GM18507 (cell line): Measurements from ENCODE around the gene ZBTB8A.
"Not testable (repeated sequence)": the region's sequence is repeated elsewhere in the genome, so short reads cannot be mapped to it uniquely, and the experiment has no call there.

Source experiments
- DNase-seq: peaks from one replicate; pipeline ENCODE4 v3.0.0; 2011; ENCODE audit warnings: low read depth; ENCODE audit not compliant: insufficient read length; ENCODE audit errors: extremely low spot score
- FAIRE-seq: peaks from 2 replicates; lab custom pipeline; 2011; peaks lifted over from hg19 to GRCh38; lab: Jason Lieb, UNC

Gene ZBTB8A

GRCh38 chr1:32538887-32539583 is at the start of gene ZBTB8A:
ZBTB8A (plus strand) TSS chr1:32539427; CDS start chr1:32592932, 53,505 bp downstream.
- FAIRE-seq (no peak), DNase-seq (no peak)

DNA sequence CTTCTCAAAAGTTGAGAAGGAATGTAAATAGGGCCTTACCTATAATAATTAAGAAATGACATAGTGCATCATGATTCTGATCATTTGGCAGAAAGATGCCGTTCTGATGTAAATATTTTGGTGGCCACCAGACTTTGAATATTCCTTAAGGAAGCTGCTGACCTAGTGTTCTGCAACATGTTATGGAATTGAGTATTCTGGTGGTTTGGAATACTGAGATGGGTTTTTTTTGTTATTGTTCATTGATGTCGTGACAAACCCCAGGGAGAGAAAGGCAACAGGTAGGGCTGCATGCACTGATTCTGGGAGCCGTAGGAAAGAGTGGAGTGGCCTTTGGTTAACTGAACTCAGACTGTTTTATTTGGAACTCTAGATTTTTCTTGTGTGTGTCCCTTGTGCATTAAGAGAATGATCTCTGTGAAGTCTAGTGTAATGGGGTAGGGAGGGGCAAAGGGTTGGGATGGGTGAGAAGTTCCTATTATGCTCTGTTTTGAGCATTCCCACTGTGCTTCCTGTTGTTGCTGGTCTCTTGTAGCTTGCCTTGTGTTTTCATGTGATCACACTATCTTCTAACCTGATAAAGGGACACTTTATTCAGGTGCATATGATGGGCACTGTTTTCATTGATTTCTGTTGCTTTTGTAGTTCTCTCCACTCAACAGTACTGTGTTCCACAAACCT is 49.3 kb upstream of the ZBTB8A start:
- no peak for DNase-seq
- no peak for FAIRE-seq

DNA sequence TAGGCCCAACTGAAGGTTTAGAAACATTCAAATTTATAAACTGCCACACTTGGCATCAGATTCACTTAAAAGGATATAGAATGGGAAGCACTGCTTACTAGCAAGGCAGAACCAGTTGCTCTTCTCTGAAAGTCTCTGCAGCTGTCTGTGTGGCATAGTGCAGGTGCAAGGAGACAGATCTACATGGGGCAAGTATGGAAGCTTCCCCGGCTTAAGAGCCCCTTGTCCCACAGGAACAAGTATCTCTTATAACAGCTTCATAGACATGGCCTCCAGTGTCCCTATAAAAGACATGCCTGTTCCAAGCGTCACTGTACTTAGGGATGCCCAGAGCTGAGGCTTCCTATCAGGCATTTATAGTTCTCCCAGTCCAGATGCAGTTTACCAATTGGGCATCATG is 47.8 kb upstream of the ZBTB8A start:
- FAIRE-seq (no peak), DNase-seq (no peak)

DNA sequence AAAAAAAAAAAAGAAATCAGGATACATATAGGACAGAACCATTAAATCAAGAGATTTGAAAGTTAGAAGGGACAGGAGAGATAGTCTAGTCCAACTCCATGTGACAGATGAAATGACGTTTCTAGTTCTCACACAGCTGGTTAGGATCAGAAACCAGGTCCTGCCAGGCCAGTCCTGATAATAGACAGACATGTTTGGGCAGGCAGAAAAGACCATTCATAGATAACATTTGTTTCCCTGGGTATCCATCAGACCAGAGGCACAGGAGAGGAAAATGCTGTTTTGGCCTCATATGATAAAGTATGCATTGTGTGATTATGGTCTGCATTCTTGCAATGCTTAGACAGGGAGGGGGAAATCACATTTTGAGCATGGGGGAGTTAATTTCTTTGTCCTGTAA is 45.0 kb upstream of the ZBTB8A start:
- FAIRE-seq (no peak), DNase-seq (no peak)

DNA sequence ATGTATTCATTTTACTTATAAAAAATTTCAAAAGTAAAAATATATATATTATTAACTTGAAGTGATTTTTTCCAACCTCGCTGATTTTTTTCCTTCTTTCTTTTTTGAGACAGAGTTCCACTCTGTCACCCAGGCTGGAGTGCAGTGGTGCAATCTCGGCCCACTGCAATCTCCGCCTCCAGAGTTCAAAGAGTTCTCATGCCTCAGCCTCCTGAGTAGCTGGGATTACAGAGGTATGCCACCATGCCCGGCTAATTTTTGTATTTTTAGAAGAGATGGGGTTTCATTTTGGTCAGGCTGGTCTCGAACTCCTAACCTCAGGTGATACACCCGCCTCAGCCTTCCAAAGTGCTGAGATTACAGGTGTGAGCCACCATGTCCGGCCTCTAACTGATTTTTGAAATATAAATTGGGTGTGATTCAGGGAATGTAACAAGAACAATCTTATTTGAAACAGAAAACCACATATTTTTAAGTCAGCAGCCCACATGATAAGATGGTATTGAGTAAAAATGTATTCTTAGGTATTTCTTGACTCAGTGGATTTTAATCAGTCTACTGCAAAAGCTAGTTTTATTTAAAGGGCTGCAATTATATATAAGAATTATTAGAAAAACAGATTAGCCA is 44.4 kb upstream of the ZBTB8A start:
- FAIRE-seq (no peak), DNase-seq (no peak)

DNA sequence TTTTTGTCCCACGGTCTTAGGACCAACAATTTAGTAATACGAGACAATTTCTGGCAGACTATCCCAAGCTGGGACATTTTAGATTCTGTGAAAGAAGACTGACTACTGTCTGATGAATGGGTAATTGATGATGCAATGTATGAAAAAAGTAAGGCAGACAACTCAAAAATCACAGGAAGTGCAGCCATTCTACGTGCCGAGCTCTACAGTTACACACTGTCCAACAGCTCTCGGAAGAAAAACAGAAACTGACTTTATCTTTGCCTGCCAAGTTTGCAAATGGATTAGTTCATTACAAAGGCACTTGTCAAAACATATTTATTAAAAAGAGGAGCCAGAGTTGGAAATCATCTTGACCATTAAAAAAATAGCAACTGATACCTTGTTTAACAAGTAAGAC is 43.1 kb upstream of the ZBTB8A start:
- FAIRE-seq (no peak), DNase-seq (no peak)

DNA sequence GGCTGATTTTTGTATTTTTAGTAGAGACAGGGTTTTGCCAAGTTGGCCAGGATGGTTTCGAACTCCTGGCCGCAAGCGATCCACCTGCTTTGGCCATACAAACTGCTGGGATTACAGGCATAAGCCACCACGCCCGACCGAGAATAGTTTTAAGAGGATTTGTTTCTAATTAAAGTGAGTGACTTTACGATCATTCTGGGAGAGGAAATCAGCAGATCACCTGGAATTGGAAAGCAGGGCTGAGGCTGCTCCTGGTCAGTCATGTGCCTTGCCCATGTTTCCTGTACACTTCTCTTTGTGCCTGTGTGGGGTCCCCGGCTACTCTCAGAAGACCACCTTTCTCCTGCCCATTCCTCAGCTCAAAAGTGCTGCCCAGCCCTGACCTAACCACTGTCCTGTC is 40.5 kb upstream of the ZBTB8A start:
- FAIRE-seq (no peak), DNase-seq (no peak)

DNA sequence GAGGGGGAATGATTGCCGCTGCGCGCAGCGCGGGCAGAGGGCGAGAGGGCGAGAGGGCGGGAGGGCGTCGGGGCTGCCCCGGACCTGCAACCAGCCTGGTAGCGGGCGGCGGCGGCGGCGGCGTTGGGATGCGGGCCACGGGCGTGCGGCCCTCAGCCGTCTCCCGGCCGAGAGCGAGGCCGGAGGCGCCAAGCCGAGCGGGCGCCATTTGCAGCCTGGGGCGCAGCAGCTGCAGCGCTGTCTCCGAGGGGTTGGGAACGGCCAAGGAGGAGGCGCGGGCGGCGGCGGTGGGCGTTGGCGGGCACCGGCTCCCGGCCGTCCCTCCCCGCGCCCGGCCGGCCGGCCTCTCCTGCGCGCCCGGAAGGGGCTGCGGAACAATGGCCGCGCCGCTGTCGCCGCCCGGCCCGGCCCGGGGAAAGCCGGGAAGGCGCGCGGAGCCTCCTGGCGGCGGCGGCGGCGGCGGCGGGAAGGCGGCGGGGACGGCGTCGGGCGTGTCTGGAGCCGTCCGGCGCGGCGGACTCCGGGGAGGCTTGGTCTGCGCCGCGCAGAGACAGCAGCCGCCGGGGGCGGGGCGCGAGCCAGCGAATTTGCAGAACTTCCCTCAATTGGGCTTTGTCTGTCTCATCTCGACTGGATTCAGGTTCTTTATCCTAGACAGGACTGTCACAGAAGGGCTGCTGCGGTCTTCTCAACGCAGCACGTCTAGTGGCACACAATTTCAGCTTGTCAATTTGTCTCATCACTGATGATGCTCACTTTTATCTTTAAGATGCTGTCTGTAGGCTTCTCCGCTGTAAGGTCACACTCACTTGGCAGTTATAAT is 38.6 kb upstream of the ZBTB8A start:
- no peak for FAIRE-seq
- peak; percentile 63 for DNase-seq

DNA sequence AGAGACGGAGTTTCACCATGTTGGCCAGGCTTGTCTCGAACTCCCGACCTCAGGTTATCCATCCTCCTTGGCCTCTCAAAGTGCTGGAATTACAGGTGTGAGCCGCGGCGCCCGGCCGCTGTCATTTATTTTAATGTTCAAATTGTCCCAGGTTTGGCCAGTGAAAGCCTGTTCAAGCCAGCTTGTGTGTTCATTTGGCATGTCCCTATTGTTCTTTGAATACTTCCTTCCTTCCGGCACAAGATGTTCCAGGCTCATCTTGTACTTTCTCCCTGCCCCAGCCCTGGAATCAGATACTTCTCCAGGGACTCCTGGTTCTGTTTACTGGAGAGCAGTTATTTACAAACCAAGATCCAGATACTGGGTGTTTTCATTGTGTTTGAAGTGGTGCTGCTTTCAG is 37.4 kb upstream of the ZBTB8A start:
- DNase-seq = no peak
- no peak for FAIRE-seq

DNA sequence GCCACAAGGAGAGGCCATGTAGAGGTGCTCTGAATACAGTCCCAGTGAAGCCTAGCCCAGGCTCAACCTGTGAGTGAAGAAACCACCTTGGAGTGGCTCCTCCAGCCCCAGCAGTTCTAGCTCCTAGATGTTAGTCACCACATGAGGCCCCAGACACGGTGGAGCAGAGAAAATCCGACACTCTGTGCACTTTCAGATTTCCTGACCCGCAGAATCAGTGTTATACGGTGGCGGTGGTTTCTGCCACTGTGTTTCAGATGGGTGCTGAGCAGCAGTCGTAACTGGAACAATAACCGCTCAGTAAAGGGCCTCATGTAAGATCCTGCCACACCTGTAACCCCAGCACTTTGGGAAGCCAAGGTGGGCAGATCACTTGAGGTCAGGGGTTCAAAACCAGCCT is 36.1 kb upstream of the ZBTB8A start:
- no peak for DNase-seq
- no peak for FAIRE-seq

DNA sequence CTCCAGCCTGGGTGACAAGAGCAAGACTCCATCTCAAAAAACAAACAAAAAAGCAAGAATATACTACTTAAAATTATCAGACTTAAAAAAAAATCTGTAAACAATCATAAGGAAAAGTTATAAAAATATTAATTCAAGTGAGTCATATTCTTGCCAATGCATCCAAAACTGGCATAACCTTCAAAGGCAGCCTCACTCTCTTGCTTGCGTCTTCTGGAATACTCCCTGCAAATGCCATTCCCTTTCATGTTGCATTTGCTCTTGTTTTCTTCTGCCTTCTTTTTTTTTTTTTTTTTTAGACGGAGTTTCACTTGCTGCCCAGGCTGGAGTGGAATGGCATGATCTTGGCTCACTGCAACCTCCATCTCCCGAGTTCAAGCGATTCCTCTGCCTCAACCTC is 32.2 kb upstream of the ZBTB8A start:
- FAIRE-seq = no peak
- DNase-seq = no peak

DNA sequence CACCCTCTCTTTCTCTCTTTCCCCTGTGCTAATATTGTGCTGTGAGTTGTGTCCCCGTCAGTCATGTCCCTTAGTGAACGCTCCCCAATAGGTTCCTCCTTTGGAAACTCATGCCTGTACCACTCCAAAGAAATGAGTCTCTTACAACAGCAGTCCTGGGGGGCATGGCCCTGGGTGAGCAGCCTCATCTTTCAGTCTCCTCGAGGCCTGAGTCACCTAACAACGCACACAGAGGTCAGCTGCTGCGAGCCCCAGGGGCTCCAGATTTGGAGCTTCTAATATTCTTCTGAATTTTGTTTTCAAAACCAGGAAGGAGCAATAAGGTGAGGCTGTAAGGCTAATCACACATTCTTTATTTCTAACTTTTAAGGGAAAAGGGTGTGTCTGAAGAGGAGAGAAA is 30.5 kb upstream of the ZBTB8A start:
- FAIRE-seq (no peak), DNase-seq (no peak)

DNA sequence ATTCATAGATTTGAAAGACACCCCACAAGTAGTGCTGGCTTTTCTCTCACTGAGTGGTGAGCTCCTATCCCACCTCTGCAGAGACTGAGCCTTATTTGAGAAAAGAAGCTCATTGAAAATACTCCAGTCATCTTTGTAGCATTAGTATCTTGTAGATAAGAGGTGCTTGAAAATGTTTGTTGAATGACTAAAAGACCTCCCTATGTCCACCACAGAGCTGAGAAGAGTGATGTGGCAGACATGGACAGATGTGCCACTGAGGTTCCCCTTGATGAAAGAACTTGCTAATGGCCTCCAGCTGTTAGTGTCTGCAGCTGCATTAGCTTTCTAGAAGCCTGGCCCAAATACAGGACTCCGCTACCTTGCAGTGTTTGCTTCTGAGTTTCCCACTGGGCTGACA is 29.3 kb upstream of the ZBTB8A start:
- no peak for DNase-seq

DNA sequence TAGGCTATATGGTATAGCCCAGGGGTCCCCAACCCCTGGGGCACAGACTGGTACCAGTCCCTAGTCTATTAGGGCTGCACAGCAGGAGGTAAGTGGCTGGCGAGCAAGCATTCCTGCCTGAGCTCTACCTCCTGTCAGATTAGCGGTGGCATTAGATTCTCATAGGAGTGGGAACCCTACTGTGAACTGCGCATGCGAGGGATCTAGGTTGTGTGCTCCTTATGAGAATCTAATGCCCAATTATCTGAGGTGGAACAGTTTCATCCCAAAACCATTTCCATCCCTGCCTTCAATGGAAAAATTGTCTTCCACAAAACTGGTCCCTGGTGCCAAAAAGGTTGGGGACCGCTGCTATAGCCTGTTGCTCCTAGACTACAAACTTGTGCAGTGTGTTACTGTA is 22.8 kb upstream of the ZBTB8A start:
- no peak for FAIRE-seq
- no peak for DNase-seq

More for the DNA sequence above, 29.3 kb upstream of the ZBTB8A start:
- FAIRE-seq = no peak

GRCh38 chr1:32518976-32519375 is 20.3 kb upstream of the ZBTB8A start:
- DNase-seq (no peak), FAIRE-seq (no peak)

- DNase-seq = no peak
- FAIRE-seq = no peak
Measured at GRCh38 chr1:32521165-32521564, 18.1 kb upstream of the ZBTB8A start.

GRCh38 chr1:32525053-32525452 is 14.2 kb upstream of the ZBTB8A start:
- no peak for FAIRE-seq
- no peak for DNase-seq

GRCh38 chr1:32525661-32526444 is 13.4 kb upstream of the ZBTB8A start:
- DNase-seq = no peak
- FAIRE-seq = no peak

DNA sequence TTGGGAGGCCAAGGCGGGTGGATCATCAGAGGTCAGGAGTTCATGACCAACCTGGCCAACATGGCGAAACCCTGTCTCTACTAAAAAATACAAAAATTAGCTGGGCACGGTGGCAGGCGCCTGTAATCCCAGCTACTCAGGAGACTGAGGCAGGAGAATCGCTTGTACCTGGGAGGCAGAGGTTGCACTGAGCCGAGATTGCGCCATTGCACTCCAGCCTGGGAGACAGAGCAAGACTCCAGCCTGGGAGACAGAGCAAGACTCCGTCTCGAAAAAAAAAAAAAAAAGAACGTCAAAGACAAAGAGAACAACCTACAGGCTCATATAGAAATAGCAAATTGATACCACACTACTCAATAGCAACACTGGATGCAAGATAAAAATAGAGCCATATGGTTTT is 10.7 kb upstream of the ZBTB8A start:
- FAIRE-seq = not testable (repeated sequence)

More for the DNA sequence above, 10.7 kb upstream of the ZBTB8A start:
- DNase-seq = not testable (repeated sequence)
